Neural cell (in vitro differentiated cells): Measurements from ENCODE around the gene AK4. TPM values are rescaled to one million over a fixed set of nuclear protein-coding genes. Genes with fewer than 3 reads are reported as not detected.

Experiments
- H2AFZ ChIP-seq: fragments of 200-600, 300-800 bp; sonication (generic), shearing (Covaris generic); 2 replicates; pipeline ENCODE4 v1.6.0; 2014; ENCODE audit warnings: low read depth, mild to moderate bottlenecking, antibody characterized with exemption, low read length, moderate library complexity
- H3F3A ChIP-seq: fragments of 200-600 bp; shearing (Covaris generic); 2 replicates; pipeline ENCODE4 v1.6.1; 2016; ENCODE audit warnings: mild to moderate bottlenecking, moderate library complexity, mixed read lengths, antibody characterized with exemption, low read length; ENCODE audit not compliant: insufficient read depth, poor library complexity, severe bottlenecking
- H3K27ac ChIP-seq: fragments of 200-600, 300-800 bp; sonication (generic), shearing (Covaris generic); 2 replicates; pipeline ENCODE4 v1.5.1; 2014; ENCODE audit warnings: mild to moderate bottlenecking, low read length, moderate library complexity
- H3K27me3 ChIP-seq: fragments of 300-800, 200-600 bp; sonication (generic), shearing (Covaris generic); 2 replicates; pipeline ENCODE4 v1.6.0; 2014; ENCODE audit warnings: mild to moderate bottlenecking, low read depth, low read length, moderate library complexity; ENCODE audit not compliant: insufficient read depth
- H3K36me3 ChIP-seq: fragments of 300-800, 200-600 bp; sonication (generic), shearing (Covaris generic); 2 replicates; pipeline ENCODE4 v1.5.1; 2014; ENCODE audit warnings: mild to moderate bottlenecking, antibody characterized with exemption, low read length, moderate library complexity; ENCODE audit not compliant: insufficient read depth
- H3K4me2 ChIP-seq: fragments of 300-800, 200-600 bp; sonication (generic), shearing (Covaris generic); 2 replicates; pipeline ENCODE4 v1.6.0; 2014; ENCODE audit warnings: mild to moderate bottlenecking, low read length
- H3K4me3 ChIP-seq: fragments of 300-800, 200-600 bp; sonication (generic), shearing (Covaris generic); 2 replicates; pipeline ENCODE4 v1.5.1; 2014; ENCODE audit warnings: mild to moderate bottlenecking, low read length, moderate library complexity
- H3K79me2 ChIP-seq: fragments of 200-600 bp; shearing (Covaris generic); replicated peaks from 2 replicates; pipeline ENCODE4 v1.6.0; 2014; ENCODE audit warnings: mild to moderate bottlenecking, low read length, moderate library complexity; ENCODE audit not compliant: insufficient read depth
- H3K9ac ChIP-seq: fragments of 300-800, 200-600 bp; sonication (generic), shearing (Covaris generic); 2 replicates; pipeline ENCODE4 v1.6.1; 2016; ENCODE audit warnings: mild to moderate bottlenecking, low read length, mixed read lengths
- H3K9me2 ChIP-seq: fragments of 200-600 bp; shearing (Covaris generic); 2 replicates; pipeline ENCODE4 v1.6.1; 2016; ENCODE audit warnings: mild to moderate bottlenecking, low read length, mixed read lengths; ENCODE audit not compliant: insufficient read depth
- H3K9me3 ChIP-seq: fragments of 200-600, 300-800 bp; sonication (generic), shearing (Covaris generic); 2 replicates; pipeline ENCODE4 v1.6.1; 2016; ENCODE audit warnings: mild to moderate bottlenecking, mixed run types, low read length, moderate library complexity, mixed read lengths
- H4K20me1 ChIP-seq: fragments of 200-600 bp; shearing (Covaris generic); 2 replicates; pipeline ENCODE4 v1.6.1; 2016; ENCODE audit warnings: mild to moderate bottlenecking, mixed run types; ENCODE audit not compliant: insufficient read depth
- CTCF ChIP-seq: fragments of 450-650 bp; IDR thresholded peaks from 2 replicates; pipeline ENCODE4 v1.5.1; 2014; ENCODE audit warnings: antibody characterized with exemption, mild to moderate bottlenecking, moderate library complexity; ENCODE audit not compliant: poor library complexity, severe bottlenecking
- EP300 ChIP-seq: fragments of 450-650 bp; conservative IDR thresholded peaks from 2 replicates; pipeline ENCODE4 v1.6.1; 2014; ENCODE audit warnings: antibody characterized with exemption, mild to moderate bottlenecking, moderate library complexity; ENCODE audit not compliant: poor library complexity, severe bottlenecking
- EZH2 ChIP-seq: fragments of 200-600, 300-800 bp; shearing (Covaris generic), sonication (generic); IDR thresholded peaks from 2 replicates; pipeline ENCODE4 v1.6.1; 2014; ENCODE audit warnings: antibody characterized with exemption, low read length, borderline replicate concordance, mild to moderate bottlenecking; ENCODE audit not compliant: insufficient read depth, poor library complexity, severe bottlenecking
- MXI1 ChIP-seq: fragments of 450-650 bp; conservative IDR thresholded peaks from 2 replicates; pipeline ENCODE4 v1.6.1; 2014; ENCODE audit warnings: antibody characterized with exemption, mild to moderate bottlenecking; ENCODE audit not compliant: poor library complexity, severe bottlenecking
- POLR2AphosphoS5 ChIP-seq: IDR thresholded peaks from 2 replicates; pipeline ENCODE4 v1.6.1; 2012
- RAD21 ChIP-seq: fragments of 450-650 bp; conservative IDR thresholded peaks from 2 replicates; pipeline ENCODE4 v1.6.1; 2014; ENCODE audit warnings: antibody characterized with exemption, mild to moderate bottlenecking, moderate library complexity
- REST ChIP-seq: IDR thresholded peaks from 2 replicates; pipeline ENCODE4 v1.6.1; 2012; ENCODE audit warnings: borderline replicate concordance
- SMC3 ChIP-seq: fragments of 450-650 bp; conservative IDR thresholded peaks from 2 replicates; pipeline ENCODE4 v1.6.1; 2014; ENCODE audit warnings: antibody characterized with exemption, mild to moderate bottlenecking, moderate library complexity; ENCODE audit not compliant: poor library complexity
- TAF1 ChIP-seq: IDR thresholded peaks from 2 replicates; pipeline ENCODE4 v1.6.1; 2012; ENCODE audit warnings: low read depth
- polyA plus RNA-seq: library from polyadenylated mRNA; depleted of rRNA; stranded (reverse); fragments of >200 nt; gene quantifications from 2 replicates; pipeline ENCODE4 v1.2.3, GENCODE V29; 2014

Gene AK4
- polyA plus RNA-seq, 1 donor from 2014 or later = 1.9 TPM

DNA sequence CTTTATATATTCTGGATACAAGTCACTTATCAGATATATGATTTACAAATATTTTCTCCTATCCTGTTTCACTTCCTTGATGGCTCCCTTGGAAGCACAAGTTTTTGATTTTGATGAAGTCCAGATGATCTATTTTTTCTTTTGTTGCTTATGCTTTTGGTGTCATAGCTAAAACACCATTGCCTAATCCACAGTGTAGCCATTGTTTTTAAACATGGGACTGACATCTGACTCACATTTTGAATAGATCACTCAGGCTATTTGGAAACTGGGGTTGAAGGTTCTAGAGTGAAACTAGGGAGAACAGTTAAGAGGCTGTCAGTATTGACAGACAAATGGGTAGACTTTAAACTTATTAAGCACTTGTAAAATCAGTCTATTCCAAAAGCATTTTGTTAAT lies 16.6 kb downstream of the AK4 start:
- no peak overlapping the region for H2AFZ ChIP-seq

GRCh38 chr1:65165269-65165993 lies 17.4 kb downstream of the AK4 start:
- no peaks in the 10 kb centered on the region for H3K79me2 ChIP-seq
- no peaks in the 10 kb centered on the region for H3K27me3 ChIP-seq
- no peak overlapping the region for H3K27ac ChIP-seq
- H3K36me3 ChIP-seq = no peaks in the 10 kb centered on the region
- H3F3A ChIP-seq = no peaks in the 10 kb centered on the region
- no peaks in the 10 kb centered on the region for H3K9me3 ChIP-seq
- no peaks in the 10 kb centered on the region for H4K20me1 ChIP-seq
- H2AFZ ChIP-seq = no peak overlapping the region
- no peak overlapping the region for H3K9ac ChIP-seq
- no peak overlapping the region for H3K4me2 ChIP-seq
- no peak overlapping the region for H3K4me3 ChIP-seq
- no peaks in the 10 kb centered on the region for H3K9me2 ChIP-seq
- TF ChIP-seq SMC3 = no peak
- no peak for TF ChIP-seq POLR2AphosphoS5
- no peak for TF ChIP-seq EZH2
- no peak for TF ChIP-seq REST
- TF ChIP-seq MXI1 = no peak
- no peak for TF ChIP-seq EP300

More for the DNA sequence above, 16.6 kb downstream of the AK4 start:
- H3K36me3 ChIP-seq = no peaks in the 10 kb centered on the region
- no peak overlapping the region for H3K4me2 ChIP-seq
- no peaks in the 10 kb centered on the region for H3K27me3 ChIP-seq
- no peak overlapping the region for H3K27ac ChIP-seq
- no peak overlapping the region for H3K9ac ChIP-seq
- H4K20me1 ChIP-seq = no peaks in the 10 kb centered on the region
- no peak overlapping the region for H3K4me3 ChIP-seq
- no peaks in the 10 kb centered on the region for H3K79me2 ChIP-seq
- TF ChIP-seq EZH2 = no peak
- no peak for TF ChIP-seq MXI1
- no peak for TF ChIP-seq RAD21
- TF ChIP-seq TAF1 = no peak
- TF ChIP-seq EP300 = no peak
- TF ChIP-seq CTCF = no peak
- TF ChIP-seq POLR2AphosphoS5 = no peak
- TF ChIP-seq SMC3 = no peak
- TF ChIP-seq REST = no peak
- no peaks in the 10 kb centered on the region for H3K9me3 ChIP-seq
- no peaks in the 10 kb centered on the region for H3K9me2 ChIP-seq
- no peaks in the 10 kb centered on the region for H3F3A ChIP-seq
